ENCODE data around the gene PAOX.
"Not testable (repeated sequence)": the region's sequence is repeated elsewhere in the genome, so short reads cannot be mapped to it uniquely, and the experiment has no call there.

The PAOX gene

DNA sequence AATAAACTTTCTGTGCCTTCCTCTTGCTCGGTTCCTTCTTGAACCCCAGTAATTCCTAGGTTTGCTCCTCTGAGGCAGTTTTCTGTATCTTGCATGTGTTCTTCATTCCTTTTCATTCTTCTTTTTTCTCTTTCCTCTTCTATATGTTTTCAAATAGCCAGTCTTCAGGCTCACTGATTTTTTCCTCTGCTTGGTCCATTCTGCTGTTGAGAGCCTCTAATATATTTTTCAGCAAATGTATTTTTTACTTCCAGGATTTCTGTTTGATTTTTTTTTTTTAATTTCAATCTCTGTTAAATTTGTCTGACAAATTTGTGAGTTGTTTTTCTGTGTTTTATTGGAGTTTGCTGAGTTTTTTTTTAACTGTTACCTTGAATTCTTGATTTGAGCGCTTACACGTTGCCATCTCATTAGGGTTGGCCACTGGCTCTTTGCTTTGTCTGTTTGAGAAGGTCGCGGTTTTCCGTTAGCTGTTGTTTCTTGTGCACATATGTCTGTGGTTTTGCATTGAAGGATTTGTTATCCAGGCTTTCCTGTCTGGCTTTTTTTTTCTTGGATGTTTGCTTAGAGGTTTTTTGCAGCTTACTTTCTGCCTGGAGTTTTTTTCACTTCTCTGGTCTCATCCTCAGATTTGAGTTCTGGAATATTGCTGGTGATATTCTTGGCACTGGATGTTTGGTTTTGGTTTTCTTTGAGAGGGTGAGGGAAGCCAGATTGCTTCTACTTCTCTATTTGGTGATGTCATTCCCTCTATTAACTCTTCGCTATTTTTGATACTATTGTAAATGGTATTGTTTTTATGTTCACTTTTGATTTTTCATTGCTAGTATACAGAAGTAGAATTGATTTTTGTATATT lies 32.7 kb downstream of the PAOX start:
- DNase-seq = no peak

DNA sequence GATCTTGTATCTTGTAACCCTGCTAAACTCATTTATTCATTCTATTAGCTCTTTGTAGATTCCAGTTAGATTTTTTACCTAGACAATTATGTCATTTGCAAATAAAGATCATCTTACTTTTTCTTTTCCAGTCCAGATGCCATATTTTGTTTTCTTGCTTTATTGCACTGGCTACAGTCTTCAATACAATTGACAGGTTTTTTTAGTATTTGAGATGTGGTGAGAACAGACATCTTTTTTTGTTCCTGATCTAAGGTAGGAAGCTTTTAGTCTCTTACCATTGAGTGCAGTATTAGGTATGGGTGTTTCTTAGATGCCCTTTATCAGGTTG lies 33.3 kb downstream of the PAOX start:
- DNase-seq = no peak

DNA sequence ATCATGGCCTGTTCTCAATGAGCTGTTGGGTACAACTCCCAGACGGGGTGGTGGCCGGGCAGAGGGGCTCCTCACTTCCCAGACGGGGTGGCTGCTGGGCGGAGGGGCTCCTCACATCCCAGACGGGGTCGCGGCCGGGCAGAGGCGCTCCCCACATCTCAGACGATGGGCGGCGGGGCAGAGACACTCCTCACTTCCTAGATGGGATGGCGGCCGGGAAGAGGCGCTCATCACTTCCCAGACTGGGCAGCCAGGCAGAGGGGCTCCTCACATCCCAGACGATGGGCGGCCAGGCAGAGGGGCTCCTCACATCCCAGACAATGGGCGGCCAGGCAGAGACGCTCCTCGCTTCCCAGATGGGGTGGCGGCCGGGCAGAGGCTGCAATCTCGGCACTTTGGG lies 35.3 kb downstream of the PAOX start:
- not testable (repeated sequence) for DNase-seq

DNA sequence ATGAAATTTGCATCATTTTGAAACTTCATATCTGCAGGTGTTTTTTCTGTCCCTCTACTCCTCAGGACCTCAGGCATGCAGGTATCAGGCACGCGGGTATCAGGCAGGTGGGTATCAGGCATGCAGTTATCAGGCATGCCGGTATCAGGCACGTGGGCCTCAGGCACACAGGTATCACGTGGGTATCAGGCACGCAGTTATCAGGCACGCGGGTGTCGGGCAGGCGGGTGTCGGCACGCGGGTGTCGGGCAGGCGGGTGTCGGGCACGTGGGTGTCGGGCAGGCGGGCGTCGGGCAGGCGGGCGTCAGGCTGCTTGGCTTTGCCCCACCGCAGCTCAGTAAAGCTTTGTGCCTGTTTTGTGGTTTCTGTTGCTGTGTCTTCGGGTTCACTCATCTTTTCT lies 36.7 kb downstream of the PAOX start:
- no peak for DNase-seq

DNA sequence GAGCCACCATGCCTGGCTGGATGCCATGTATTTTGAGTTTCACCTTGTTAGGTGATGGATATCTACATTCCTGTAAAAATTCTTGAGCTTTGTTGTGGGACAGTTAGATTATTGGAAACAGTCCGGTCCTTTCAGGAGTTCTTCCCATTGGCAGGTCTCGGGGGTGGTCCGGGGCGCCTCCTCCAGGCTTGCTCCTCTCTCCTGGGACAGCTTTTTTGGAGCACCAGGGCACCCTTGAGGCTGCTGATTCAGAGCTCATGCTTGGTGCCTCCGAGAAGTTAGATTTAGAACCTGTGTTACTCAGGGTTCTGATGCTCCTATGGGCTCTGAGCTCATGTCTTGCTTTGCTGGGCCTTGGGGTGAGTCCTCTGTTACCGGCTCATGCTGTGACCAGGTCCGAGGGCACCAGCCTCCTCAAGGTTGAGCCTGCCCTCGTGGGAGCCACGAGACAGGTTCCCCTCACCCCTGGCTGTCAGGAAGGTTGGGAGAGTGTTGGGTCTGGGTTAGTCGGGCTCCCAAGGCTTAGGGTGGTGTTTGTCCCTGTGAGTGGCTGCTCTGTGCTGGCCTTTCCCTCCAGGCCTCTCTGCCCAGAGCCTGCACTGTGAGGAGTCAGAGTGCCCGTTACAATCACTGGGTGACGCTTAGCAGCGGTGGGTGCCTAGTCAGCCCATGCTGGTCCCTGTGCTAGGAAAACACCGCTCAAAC lies 39.4 kb downstream of the PAOX start:
- DNase-seq = no peak

DNA sequence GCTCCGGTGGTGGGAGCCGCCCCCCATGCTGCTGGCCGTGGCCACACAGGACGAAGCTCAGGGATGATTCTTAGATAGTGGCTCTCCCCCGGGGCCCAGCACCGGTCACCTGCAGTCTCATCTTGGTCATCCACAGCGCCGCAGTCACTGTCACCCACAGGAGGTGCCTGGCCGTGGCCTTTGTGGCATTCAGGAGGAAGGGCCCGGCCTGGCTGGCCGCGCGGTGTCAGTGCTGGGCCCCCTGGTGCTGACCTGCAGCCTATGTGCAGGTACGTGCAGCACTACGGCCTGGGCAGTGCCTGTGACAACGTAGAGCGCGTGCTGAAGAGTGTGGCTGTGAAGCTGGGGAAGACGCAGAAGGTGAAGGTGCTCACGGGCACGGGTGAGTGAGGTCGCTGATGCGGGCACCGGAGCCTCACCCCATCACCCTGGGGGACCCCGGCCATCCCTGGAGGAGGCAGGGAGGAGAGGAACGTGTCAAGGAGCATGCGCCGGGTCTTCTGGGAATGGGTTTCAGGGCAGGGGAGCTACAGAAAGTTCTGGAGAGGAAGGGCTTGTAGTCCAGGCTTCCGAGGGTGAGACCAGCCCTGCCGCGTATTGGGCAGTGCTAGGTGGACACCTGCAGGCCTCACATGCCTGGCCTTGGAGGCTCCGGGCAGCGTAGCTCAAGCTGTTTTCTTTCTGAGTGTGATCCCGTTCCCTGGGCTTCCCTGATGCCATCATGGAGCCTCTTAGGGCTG lies 40.3 kb downstream of the PAOX start:
- DNase-seq = no peak

DNA sequence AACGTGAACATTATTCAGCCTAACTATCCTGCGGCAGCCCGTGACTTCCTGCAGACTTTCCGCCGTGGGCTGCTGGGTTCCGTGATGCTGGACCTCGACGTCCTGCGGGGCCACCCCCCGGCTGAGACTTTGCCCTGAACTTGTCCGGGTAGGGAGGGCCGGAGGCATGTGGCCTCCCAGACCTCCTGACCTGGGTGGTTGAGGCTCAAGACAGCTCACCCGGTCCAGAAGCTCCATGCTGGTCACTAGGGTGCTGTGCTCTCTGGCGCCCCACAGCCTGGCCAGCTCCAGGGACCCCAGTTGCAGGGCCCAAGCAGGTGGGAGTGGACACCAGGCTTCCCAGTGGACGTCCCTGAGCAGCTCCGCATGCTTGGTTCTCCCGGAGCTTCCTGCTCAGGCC lies 41.0 kb downstream of the PAOX start:
- DNase-seq = no peak

DNA sequence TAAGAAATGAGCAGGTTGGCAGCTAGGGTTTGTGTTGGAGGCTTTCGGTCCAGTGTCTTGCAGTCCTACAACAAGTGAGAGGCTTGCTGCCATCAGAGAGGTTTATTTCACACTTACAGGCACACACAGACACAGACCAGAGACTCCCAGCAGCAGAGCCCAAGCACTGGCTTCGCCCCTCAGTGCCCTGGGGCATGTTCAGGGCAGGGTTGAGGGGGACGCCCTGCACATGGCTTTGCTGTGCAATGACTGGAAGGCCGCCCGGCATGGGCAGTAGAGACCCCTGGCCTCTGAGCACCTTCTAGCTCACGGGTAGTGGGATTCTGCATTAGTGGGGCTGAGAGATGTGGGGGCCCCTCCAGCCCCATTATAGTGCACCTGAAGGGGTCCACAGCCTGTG lies 41.5 kb downstream of the PAOX start:
- no peak for DNase-seq

DNA sequence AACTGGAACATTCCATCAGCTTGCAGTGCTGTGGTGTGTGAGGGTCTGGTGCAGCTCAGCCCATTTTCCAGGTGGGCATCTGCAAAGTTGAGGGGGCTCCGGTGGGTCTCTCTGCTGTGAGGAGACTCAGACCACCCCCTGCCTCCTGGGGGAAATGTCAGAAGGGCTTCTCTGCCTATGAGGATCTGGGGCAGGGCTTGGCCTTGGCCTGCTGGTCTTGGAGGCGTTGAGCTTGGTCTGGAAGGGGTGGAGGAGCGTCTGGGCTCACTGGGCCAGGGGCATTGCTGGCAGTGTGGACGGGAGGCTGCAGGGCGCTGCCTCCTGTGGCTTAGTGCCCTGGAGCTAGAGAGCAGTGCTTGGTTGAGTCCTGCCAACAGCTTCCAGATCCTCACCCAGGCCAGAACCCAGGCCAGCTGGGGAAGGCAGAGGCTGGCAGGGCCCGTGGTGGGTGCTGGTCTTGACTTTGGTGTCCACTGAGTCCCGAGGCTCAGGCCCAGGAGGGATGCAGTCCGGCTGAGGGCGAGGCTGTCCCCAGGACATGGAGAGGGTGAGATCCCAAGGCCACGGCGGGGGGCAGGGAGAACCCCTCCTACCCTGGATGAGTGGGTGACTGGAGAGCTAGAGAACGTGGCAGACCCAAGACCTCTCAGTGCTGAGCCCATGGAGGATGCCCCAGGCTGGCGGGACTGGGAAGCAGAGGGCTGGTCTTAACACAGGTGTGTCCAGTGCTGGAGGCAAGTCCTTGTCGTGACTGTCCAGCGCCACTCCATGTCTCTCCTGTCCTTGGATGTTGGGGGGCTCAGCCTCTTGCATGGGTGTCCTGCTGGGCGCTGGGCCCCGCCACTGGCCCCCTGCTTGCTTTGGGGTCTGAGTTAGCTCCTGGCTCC lies 42.5 kb downstream of the PAOX start:
- DNase-seq = no peak

DNA sequence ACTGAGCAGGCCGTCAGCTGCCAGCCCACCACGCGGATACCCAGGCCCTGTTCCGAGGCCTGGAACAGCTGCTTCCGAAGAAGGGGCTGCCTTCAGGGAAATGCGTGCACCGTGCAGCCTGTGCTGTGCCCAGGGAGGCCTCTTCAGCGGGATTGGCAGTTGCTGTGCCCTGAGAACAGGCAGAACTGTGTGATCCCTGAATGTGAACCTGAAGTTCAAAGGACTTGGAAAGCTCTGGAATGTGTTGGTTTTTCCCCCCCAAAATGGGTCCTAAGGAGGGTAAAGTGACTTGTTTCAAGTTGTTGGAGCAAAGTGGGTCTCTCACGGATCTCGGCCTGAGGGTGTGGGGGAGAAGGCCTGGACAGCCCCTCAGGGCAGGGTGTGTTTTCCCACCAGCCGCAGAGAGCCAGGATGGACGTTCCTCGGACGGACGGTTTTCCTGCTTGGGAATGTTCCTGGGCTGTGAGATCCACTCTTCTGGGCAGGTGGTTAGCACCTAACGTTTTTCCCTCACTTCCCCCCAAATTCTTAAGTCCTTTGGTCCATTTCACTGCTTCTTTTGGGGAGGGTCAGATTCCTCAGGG lies 43.3 kb downstream of the PAOX start:
- DNase-seq = no peak

DNA sequence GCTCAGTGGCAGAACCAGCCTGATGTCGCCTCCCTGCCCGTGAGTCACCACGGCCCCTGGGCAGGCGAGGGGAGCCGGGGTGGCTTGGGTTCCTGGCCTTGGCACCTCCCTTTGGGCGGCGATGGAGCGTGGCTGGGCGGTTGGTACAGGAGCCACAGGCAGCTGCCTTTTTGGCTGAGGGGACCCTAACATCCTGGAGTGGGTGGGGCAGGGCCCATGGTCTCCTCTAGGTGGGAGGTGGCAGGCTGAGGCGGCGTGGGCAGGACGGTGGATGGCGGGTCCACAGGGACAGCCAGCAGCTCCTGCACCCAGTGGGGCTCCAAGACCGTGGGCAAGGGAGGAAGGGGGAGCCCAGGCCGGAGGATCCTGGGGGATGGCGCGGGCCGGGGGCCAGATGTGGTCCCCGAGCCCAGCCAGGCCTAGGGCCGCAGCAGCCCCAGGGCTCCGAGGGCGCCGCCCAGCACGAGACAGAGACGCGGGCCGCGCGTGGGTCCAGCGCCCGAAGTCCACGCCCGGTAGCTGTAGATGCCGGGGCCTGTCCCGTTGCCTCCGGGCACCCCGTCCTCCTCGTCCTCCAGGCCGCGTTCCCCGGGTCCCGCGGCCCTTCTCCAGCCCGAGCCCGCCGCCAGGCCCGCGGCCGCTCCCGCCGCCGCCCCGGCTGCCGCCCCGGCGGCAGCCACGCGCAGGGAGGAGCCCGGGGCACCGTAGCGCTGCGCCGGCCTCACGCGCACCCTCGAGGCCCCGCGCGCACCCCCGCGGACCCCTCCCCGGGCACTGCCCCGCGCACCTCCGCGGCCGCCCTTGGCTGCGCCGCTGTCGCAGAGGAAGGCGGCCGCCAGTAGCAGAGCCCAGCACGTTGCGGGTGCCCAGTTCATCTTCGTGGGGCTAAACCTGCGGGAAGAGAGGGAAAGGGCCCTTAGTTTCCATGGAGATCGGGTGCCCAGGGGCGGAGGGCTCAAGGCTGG lies 44.0 kb downstream of the PAOX start:
- DNase-seq = no peak

DNA sequence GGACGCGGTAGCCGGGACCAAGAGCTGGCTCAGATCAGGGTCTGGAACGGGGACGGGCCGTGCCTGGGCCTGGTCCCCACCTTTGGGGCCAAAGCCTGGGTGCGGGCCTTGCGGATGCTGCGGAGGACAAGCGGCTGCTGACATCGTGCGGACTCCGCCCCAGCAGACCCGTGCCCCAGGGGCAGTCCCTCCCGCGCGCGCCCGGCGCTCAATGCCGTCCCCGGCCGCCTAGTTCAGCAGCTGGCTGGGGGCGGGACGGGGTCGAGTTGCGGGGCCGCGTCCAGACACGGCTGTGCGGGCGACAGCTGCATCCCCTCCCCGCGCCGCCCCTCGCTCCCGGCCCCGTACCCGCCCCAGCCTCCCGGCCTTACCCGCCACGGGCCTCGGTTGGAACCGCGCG lies 45.0 kb downstream of the PAOX start:
- not testable (repeated sequence) for DNase-seq

DNA sequence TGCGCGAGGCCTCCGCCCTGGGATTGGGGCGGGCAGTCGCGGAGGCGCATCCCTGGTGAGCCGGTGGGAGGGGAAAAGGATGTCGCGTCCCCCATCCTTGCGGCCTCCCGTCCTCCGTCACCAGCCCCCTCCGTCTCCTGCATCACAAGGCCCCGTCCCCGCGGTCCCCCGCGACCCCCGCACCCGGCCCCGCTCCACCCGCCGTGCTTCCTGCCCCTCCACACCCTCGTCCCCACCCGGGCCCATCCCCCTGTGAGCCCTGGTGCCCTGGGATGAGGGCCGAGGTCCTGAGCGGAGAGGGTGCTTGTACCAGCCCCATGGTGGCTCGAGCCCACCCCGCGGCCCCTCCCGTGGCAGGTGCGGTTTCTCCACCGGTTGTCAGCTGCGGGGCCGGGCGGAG lies 45.5 kb downstream of the PAOX start, which contains the start of gene SPRN:
Gene SPRN, minus strand, starts transcription at position 25 of the 400 bp plus-strand sequence. CDS start 944 bp downstream, outside the sequence.
- not testable (repeated sequence) for DNase-seq

DNA sequence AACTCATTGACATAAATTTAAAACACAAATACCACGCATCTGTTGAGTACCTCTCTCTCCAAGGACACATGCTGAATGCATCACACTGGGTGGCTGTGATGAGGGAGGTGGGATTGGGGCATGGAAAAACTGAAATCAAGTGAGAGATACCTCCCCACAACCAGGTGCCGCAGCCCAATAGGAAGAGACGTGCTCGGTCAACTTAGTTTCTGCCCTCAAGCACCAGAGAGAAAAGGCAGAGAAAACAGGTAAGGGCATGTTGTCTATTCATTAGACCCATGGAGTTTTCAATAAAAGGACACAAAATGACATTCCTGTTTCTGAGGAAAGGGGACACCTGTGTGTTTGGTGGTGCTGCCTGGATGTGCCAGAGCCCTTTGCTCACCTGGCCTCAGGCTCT lies 50.5 kb downstream of the PAOX start:
- not testable (repeated sequence) for DNase-seq

DNA sequence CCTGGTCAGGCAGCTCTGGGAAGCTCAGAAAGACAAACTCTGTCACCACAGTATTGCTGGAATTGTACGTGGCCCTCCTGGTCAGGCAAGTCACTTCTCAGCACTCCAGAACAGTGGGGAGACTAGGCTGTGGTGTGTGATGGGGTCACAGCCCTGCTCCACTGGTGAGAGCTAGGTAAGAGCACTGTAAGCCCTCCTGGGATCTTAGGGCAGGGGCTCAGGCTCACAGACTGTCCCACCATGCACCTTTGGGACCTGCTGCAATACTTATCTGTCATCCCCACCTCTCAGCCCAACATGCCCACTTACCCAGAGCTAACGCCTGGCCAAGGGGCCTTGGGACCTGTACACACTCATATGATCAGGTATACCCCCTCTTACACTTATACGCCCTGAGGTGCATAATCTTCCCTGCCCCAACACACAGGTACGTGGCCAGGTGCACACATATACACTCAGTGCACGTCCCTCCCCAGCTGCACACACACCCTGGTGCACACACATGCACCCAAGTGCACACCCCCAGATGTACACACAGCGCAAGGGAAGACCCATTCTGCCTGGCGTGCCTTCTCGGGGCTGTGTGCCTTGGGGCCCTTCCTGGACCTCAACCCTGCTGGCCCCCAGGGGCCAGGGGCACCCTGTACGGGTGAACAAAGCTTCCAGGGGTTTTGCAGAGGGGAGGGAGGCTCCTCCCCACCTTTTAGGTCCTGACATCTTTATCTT lies 53.0 kb downstream of the PAOX start:
- not testable (repeated sequence) for DNase-seq

DNA sequence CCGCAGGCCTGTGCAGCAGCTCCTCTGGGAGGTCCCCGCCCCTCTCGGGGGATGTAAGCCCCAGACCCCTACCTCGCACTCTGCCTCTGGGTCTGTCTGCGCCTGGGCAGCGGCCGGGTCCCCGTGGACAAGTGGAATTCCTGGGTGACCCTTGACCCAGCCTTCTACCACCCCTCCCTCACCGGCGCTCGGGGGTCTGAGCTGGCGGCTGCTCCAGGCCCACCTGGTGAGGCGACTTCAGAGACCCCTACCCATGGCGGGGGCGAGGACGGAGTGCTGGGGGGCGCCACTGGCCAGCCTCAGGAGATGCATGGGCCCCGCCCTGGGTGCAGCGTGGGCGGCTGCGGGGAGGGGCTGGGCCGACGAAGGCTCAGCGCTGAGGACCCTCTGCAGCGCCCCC lies 53.7 kb downstream of the PAOX start:
- DNase-seq = not testable (repeated sequence)

DNA sequence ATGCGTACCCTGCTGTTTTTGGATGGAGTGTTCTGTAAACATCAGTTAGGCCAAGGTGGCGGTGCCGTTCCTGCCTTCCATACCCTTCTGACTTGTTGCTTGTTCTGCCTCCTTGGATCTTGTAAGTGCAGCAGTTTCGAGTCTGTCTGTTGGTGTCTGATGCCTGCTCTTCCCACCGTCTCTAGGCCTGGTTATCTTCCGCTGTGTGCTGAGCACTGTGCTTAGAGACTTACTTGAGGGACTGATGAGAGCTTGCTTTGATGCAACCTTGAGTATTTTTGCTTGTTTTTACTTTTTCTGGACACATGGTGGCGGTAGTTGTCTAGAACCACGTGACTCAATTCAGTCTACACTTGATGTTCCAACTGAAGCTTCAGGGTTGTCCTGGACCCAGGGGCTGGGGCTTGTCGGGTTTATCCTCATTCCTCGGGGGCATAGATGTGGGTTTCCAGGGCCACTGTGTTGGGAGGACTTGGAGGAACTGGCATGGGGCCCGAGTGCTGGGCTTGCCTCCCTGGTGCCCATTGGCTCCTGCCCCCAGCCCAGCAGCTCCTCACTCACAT lies 59.7 kb downstream of the PAOX start:
- no peak for DNase-seq

DNA sequence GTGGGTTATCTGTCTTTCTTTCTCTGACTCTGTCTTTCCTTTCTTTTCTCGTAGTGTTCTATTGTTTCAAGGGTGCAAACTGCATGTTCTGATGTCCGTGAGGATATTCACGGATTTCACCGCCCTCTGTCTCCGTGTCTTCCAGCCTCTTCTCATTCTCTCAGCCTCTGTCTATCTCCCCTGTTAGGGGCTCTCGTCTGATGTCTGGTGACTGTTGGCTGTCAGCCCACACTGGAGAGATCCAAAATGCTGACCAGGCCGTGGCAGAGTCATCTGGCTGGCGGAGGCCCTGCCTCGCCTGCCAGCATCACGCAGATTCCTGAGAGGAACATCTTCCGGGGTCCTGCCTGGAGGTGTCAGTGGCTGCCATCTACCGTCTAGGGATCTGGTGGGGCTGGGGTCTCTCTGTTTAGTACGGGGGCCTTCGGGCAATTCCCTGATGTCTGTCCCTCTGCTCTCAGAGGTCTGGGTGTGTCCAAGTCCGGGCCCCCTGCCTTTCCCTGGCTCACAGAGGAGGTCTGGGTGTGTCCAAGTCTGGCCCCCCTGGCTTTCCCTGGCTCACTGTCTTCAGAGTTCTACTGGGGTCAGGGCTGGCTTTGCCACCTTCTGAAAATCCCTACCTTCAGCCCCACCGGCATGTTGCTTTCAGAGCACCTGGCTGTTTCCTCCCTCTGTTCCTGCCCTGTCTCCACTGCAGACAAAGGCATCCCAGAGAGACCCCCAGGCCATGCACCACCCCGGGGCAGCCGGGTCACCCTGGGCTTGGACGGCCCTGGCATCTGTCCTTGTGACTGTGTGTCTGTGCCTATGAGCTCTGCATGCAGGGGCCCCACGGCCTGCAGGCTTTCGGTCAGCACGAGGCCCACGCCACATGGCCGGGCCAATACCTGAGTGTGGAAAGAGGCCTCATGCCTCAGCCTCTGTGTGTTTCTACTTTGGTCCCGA lies 60.7 kb downstream of the PAOX start:
- no peak for DNase-seq

Data from activated T-cell treated with anti-CD3 and anti-CD28 coated beads, Interleukin-2, amount 50 U/mL, for 1 hour (primary cell).